Upper lobe of right lung (tissue), 1 donor: ENCODE results near the gene OSBPL9. TPM values are rescaled to one million over a fixed set of nuclear protein-coding genes. Genes with fewer than 3 reads are reported as not detected.

Experiments
- ATAC-seq: fragments of 200-7000 bp; cut with Tn5 transposase; one replicate; pipeline ENCODE4 v1.9.1; 2020; ENCODE audit warnings: mild to moderate bottlenecking, moderate library complexity
- DNase-seq: peaks from one replicate; pipeline ENCODE4 v3.0.0-alpha.2; 2020
- H3K27ac ChIP-seq: fragments of 200-600 bp; one replicate; pipeline ENCODE4 v1.8.0; 2022
- H3K27me3 ChIP-seq: fragments of 200-600 bp; one replicate; pipeline ENCODE4 v1.8.0; 2022; ENCODE audit warnings: mild to moderate bottlenecking
- H3K36me3 ChIP-seq: fragments of 200-600 bp; one replicate; pipeline ENCODE4 v1.8.0; 2022
- H3K4me1 ChIP-seq: fragments of 200-600 bp; one replicate; pipeline ENCODE4 v1.8.0; 2022
- H3K4me3 ChIP-seq: fragments of 200-600 bp; one replicate; pipeline ENCODE4 v1.8.0; 2022; ENCODE audit warnings: mild to moderate bottlenecking
- H3K9me3 ChIP-seq: fragments of 200-600 bp; one replicate; pipeline ENCODE4 v1.8.0; 2022
- CTCF ChIP-seq: fragments of 200-600 bp; IDR thresholded peaks from one replicate; pipeline ENCODE4 v1.8.0; 2022; ENCODE audit warnings: antibody characterized with exemption
- intact Hi-C: fragments of 100-400 bp; cut with DNase I; formaldehyde crosslinking; loops from one replicate; pipeline ENCODE4 v1.11.0; 2022
- microRNA-seq: library from miRNA; unstranded; fragments of <30 nt; microRNA quantifications from one replicate; pipeline ENCODE4 v1.2.0, GENCODE V29; 2020; ENCODE audit warnings: borderline microRNAs expressed
- total RNA-seq: library from RNA; stranded (reverse); fragmentation: NEBNext Ultra II Directional; extraction: Animal tissue kit (Norgen Biotek cat#: 25700); gene quantifications from one replicate; pipeline ENCODE4 v1.2.1, GENCODE V29; 2021
- donor health status: DM: no; HTN: yes; CAD: no; lungs with severe emphysema.

The OSBPL9 gene
- total RNA-seq, 1 donor from 2014 or later: 72.7 TPM

- no peak overlapping the region for H3K27ac ChIP-seq
- no peaks in the 10 kb centered on the region for H3K4me1 ChIP-seq
- ATAC-seq (no peak), DNase-seq (no peak)
- H3K4me3 ChIP-seq: no peak overlapping the region
- intact Hi-C loops: no loop called here
- TF ChIP-seq CTCF: no peak
- peaks cover 70% of the 10 kb centered on the region for H3K36me3 ChIP-seq
- H3K27me3 ChIP-seq: no peaks in the 10 kb centered on the region
- H3K9me3 ChIP-seq: no peaks in the 10 kb centered on the region
Observed at GRCh38 chr1:51829058-51829457, 212.2 kb downstream of the OSBPL9 start.

GRCh38 chr1:51833700-51834099, 216.8 kb downstream of the OSBPL9 start:
- no peak for ATAC-seq
- H3K36me3 ChIP-seq: peaks cover 62% of the 10 kb centered on the region

GRCh38 chr1:51837243-51837642, 220.4 kb downstream of the OSBPL9 start:
- H3K36me3 ChIP-seq: peaks cover 67% of the 10 kb centered on the region
- H3K4me3 ChIP-seq: no peak overlapping the region
- intact Hi-C loops: no loop called here
- no peaks in the 10 kb centered on the region for H3K9me3 ChIP-seq
- no peak overlapping the region for H3K27ac ChIP-seq
- no peaks in the 10 kb centered on the region for H3K4me1 ChIP-seq
- H3K27me3 ChIP-seq: no peaks in the 10 kb centered on the region
- TF ChIP-seq CTCF: no peak
- DNase-seq (no peak), ATAC-seq (no peak)

More at GRCh38 chr1:51833700-51834099, 216.8 kb downstream of the OSBPL9 start:
- DNase-seq: no peak
- TF ChIP-seq CTCF: no peak
- no peaks in the 10 kb centered on the region for H3K27me3 ChIP-seq
- intact Hi-C loops: no loop called here
- no peak overlapping the region for H3K4me3 ChIP-seq
- no peaks in the 10 kb centered on the region for H3K4me1 ChIP-seq
- H3K9me3 ChIP-seq: no peaks in the 10 kb centered on the region
- H3K27ac ChIP-seq: no peak overlapping the region

Small RNA genes lying within 50 kb of the gene (microRNA-seq; reads per million reads assigned to microRNA genes)
- gene MIR761: not detected

Other genes starting within 250 kb of the OSBPL9 start
- 88.5 TPM for gene EPS15, start 97.8 kb upstream of the OSBPL9 start, total RNA-seq